ENCODE data around the gene FBXO34. TPM values are rescaled to one million over a fixed set of nuclear protein-coding genes. Genes with fewer than 3 reads are reported as not detected.

FBXO34 gene
- total and polyA plus RNA-seq, 10 of the 15 experiments (the other 5 are each of a cell fraction or from before 2014, with no cell fraction given) = 5.6 to 22.8 (median 17.6) TPM

- no peak overlapping the region for H3K27ac ChIP-seq (ENCODE audit: control insufficient read depth, insufficient read depth)
- FAIRE-seq = no peak
Observed at GRCh38 chr14:55352201-55352600, 81.0 kb downstream of the FBXO34 start.

More at GRCh38 chr14:55352201-55352600, 81.0 kb downstream of the FBXO34 start:
- RAD21 ChIA-PET (ENCODE audit: unreplicated experiment) = interaction anchor here (3.4 to 7.4 kb wide), 2 partner anchors 74 to 81 kb away, joined by 11 to 65 read pairs; partner anchors contain the start of gene FBXO34
- no TSS peak for BruUV-seq (replicated peaks)
- TF ChIP-seq EGR1 (IDR thresholded peaks at IDR 0.05; ENCODE audit: borderline replicate concordance in 1 of 2, low read depth in 2 of 2, low read length in 2 of 2) (no peak), YY1 (IDR thresholded peaks at IDR 0.05; ENCODE audit: low read depth, low read length) (no peak), SREBF2 (IDR thresholded peaks at IDR 0.05; ENCODE audit: low read length) (no peak), BMI1 (IDR thresholded peaks at IDR 0.05; ENCODE audit: borderline replicate concordance) (no peak), MAX (IDR thresholded peaks at IDR 0.05; ENCODE audit: low read depth, low read length) (no peak), SPI1 (IDR thresholded peaks at IDR 0.05; ENCODE audit: borderline replicate concordance, insufficient read depth, low read depth, low read length) (no peak), ZBTB33 (IDR thresholded peaks at IDR 0.05) (no peak), ZNF274 (IDR thresholded peaks at IDR 0.05; ENCODE audit: insufficient read depth, insufficient read length) (no peak), JUNB (IDR thresholded peaks at IDR 0.05) (no peak), ZNF592 (IDR thresholded peaks at IDR 0.05) (no peak), CBX5 (IDR thresholded peaks at IDR 0.05; ENCODE audit: low read depth) (no peak), ATF3 (IDR thresholded peaks at IDR 0.05; ENCODE audit: borderline replicate concordance, extremely low read depth, low read depth, low read length) (no peak), IKZF2 (IDR thresholded peaks at IDR 0.05) (no peak)
- Histone ChIP-seq H3K27me3 (replicated peaks in 1 of 2; ENCODE audit: control insufficient read depth in 2 of 2, insufficient read depth in 2 of 2, low read length in 1 of 2) (no peaks in the 10 kb centered on the region), H3K9ac (ENCODE audit: control insufficient read depth, insufficient read depth, low read length) (no peak overlapping the region), H3K4me3 (no peak overlapping the region), H3K36me3 (ENCODE audit: control insufficient read depth in 2 of 2, insufficient read depth in 2 of 2, low read length in 1 of 2) (peaks cover 7 to 16% of the 10 kb centered on the region in 2 experiments), H2AFZ (ENCODE audit: control insufficient read depth, low read depth, low read length) (no peak overlapping the region), H3K9me3 (replicated peaks; ENCODE audit: control insufficient read depth, insufficient read depth, low read length) (no peaks in the 10 kb centered on the region), H3K4me1 (ENCODE audit: control insufficient read depth, insufficient read depth, low read length) (peaks cover 11% of the 10 kb centered on the region), H3K79me2 (ENCODE audit: control insufficient read depth, insufficient read depth, low read length) (no peaks in the 10 kb centered on the region; the same call in none of the 2 replicates), H3K4me2 (ENCODE audit: control insufficient read depth, insufficient read depth) (no peak overlapping the region), H4K20me1 (ENCODE audit: control insufficient read depth, insufficient read depth) (no peaks in the 10 kb centered on the region)
- intact Hi-C loops (cut with micrococcal nuclease; ENCODE audit: unreplicated experiment) = no loop called here
- in situ Hi-C loops (cut with MboI) = loop anchor here (5.0 kb wide), 1 partner anchor 80 kb away; the partner anchor contains the start of gene FBXO34
- ATAC-seq = no peak
- POLR2A ChIA-PET = no interaction called here
- CTCF ChIA-PET = interaction anchor here (0.8 to 13.6 kb wide), 4 partner anchors 80 to 139 kb away, joined by 3 to 255 read pairs (median 32); partner anchors contain the start of gene FBXO34
- DNase-seq (ENCODE audit: low read depth, low spot score) = no peak
- SMC1A ChIA-PET (ENCODE audit: uncharacterized antibody, unreplicated experiment) = interaction anchor here (0.9 to 12.7 kb wide), 3 partner anchors 15 to 80 kb away, joined by 3 to 161 read pairs (median 3); partner anchors contain the start of gene FBXO34
- WGBS (ENCODE audit: insufficient coverage, insufficient replicate concordance, low lambda C conversion rate, missing lambda C conversion rate) = 97% methylated on average over 9 of the region's 9 CpGs

All from GM12878 (cell line).